H1 (cell line): ENCODE data around the gene PRKCSH. TPM values are rescaled to one million over a fixed set of nuclear protein-coding genes. Genes with fewer than 3 reads are reported as not detected.

ENCODE experiments used
- CTCF ChIA-PET: fragments of 300-600 bp; sonication (Branson Sonifier 250); formaldehyde crosslinking; loops from one replicate; lab custom pipeline; 2021; ENCODE audit not compliant: partially characterized antibody; lab: Charles Lee
- POLR2A ChIA-PET: fragments of 300-600 bp; sonication (Branson Sonifier 250); formaldehyde crosslinking; loops from one replicate; lab custom pipeline; 2021; ENCODE audit warnings: inconsistent platforms; ENCODE audit not compliant: partially characterized antibody; lab: Charles Lee
- DNase-seq, 2 experiments: peaks; one replicate each; pipeline versions ENCODE4 v3.0.0 to v3.0.0-alpha.2; 2010 to 2022; ENCODE audit warnings: low spot score in 2 of 2, low read depth in 1 of 2, mixed read lengths in 1 of 2
- FAIRE-seq: peaks from 2 replicates; lab custom pipeline; 2011; peaks lifted over from hg19 to GRCh38; lab: Jason Lieb, UNC
- H2AFZ ChIP-seq: 2 replicates; pipeline ENCODE4 v1.8.1; 2012; ENCODE audit warnings: low read length, inconsistent platforms
- H2AK5ac ChIP-seq: 2 replicates; pipeline ENCODE4 v1.6.1; 2013; ENCODE audit warnings: low read depth, low read length
- H2BK120ac ChIP-seq: replicated peaks from 2 replicates; pipeline ENCODE3; 2013; ENCODE audit warnings: low read depth, low read length, inconsistent platforms
- H2BK12ac ChIP-seq: 2 replicates; pipeline ENCODE4 v1.6.1; 2013; ENCODE audit warnings: low read depth, low read length
- H2BK15ac ChIP-seq: 2 replicates; pipeline ENCODE4 v1.6.1; 2013; ENCODE audit warnings: low read length
- H2BK20ac ChIP-seq: 2 replicates; pipeline ENCODE4 v1.6.1; 2013; ENCODE audit warnings: low read length
- H2BK5ac ChIP-seq: 2 replicates; pipeline ENCODE4 v1.6.1; 2013; ENCODE audit warnings: low read depth, low read length
- H3K14ac ChIP-seq: 2 replicates; pipeline ENCODE4 v1.6.1; 2013; ENCODE audit warnings: inconsistent platforms; ENCODE audit not compliant: insufficient read length
- H3K18ac ChIP-seq: 2 replicates; pipeline ENCODE4 v1.6.1; 2013; ENCODE audit warnings: low read length; ENCODE audit errors: extremely low read depth
- H3K23ac ChIP-seq: 2 replicates; pipeline ENCODE4 v1.6.1; 2013; ENCODE audit warnings: inconsistent platforms; ENCODE audit not compliant: insufficient read length
- H3K23me2 ChIP-seq: 2 replicates; pipeline ENCODE4 v1.6.1; 2013; ENCODE audit warnings: low read depth, low read length
- H3K27ac ChIP-seq: 2 replicates; pipeline ENCODE4 v1.6.1; 2011; ENCODE audit warnings: low read depth, low read length, inconsistent platforms
- H3K27me3 ChIP-seq, 4 experiments: replicated peaks in 1 of 4; 1 replicate in 1 of 4; 2 replicates in 3 of 4; pipeline versions ENCODE4 v1.6.1 to v1.8.1; 2011 to 2013; ENCODE audit warnings: low read length in 3 of 4, mild to moderate bottlenecking in 3 of 4, inconsistent platforms in 2 of 4, mixed read lengths in 2 of 4, moderate library complexity in 1 of 4; ENCODE audit not compliant: control insufficient read depth in 3 of 4, insufficient read depth in 3 of 4; ENCODE audit errors: extremely low read depth in 1 of 4
- H3K36me3 ChIP-seq, 4 experiments: 2 replicates each; pipeline versions ENCODE4 v1.6.1 to v1.8.1; 2011 to 2013; ENCODE audit warnings: mild to moderate bottlenecking in 4 of 4, low read length in 3 of 4, moderate library complexity in 2 of 4, control low read depth in 1 of 4, inconsistent platforms in 1 of 4; ENCODE audit not compliant: insufficient read depth in 4 of 4, control insufficient read depth in 2 of 4
- H3K4ac ChIP-seq: replicated peaks from 2 replicates; pipeline ENCODE3; 2013; ENCODE audit warnings: low read length, low read depth, mixed read lengths, inconsistent platforms; ENCODE audit not compliant: insufficient read length
- H3K4me1 ChIP-seq, 4 experiments: replicated peaks in 1 of 4; 1 replicate in 1 of 4; 2 replicates in 3 of 4; pipeline versions ENCODE4 v1.6.1 to v1.8.1; 2011 to 2013; ENCODE audit warnings: low read length in 3 of 4, inconsistent platforms in 2 of 4, mixed read lengths in 1 of 4; ENCODE audit not compliant: insufficient read depth in 4 of 4, control insufficient read depth in 3 of 4
- H3K4me2 ChIP-seq, 2 experiments: 2 replicates each; pipeline versions ENCODE4 v1.6.1 to v1.8.1; 2011 to 2013; ENCODE audit warnings: low read depth in 2 of 2, low read length in 2 of 2, control low read depth in 1 of 2, inconsistent platforms in 1 of 2, mild to moderate bottlenecking in 1 of 2; ENCODE audit not compliant: insufficient read depth in 1 of 2
- H3K4me3 ChIP-seq, 4 experiments: fragments of 200-600, 300-600 bp in 1 of 4; sonication (generic), shearing (Covaris generic), sonication (Bioruptor Twin) in 1 of 4; 2 replicates each; pipeline versions ENCODE4 v1.5.1 to v1.8.1; 2011 to 2016; ENCODE audit warnings: low read length in 4 of 4, low read depth in 3 of 4, control low read depth in 2 of 4, inconsistent platforms in 2 of 4, mild to moderate bottlenecking in 2 of 4, mixed read lengths in 1 of 4, moderate library complexity in 1 of 4; ENCODE audit not compliant: insufficient read depth in 2 of 4; ENCODE audit errors: extremely low read depth in 1 of 4
- H3K56ac ChIP-seq: replicated peaks from 2 replicates; pipeline ENCODE3; 2013; ENCODE audit warnings: low read depth, mild to moderate bottlenecking, mixed read lengths, low read length, inconsistent platforms; ENCODE audit not compliant: insufficient read length
- H3K79me1 ChIP-seq: 2 replicates; pipeline ENCODE4 v1.6.1; 2013; ENCODE audit warnings: low read depth, low read length, control low read depth
- H3K79me2 ChIP-seq, 2 experiments: 2 replicates each; pipeline versions ENCODE4 v1.6.1 to v1.8.1; 2012 to 2013; ENCODE audit warnings: low read length in 2 of 2, mild to moderate bottlenecking in 2 of 2, inconsistent platforms in 1 of 2; ENCODE audit not compliant: insufficient read depth in 2 of 2, control insufficient read depth in 1 of 2
- H3K9ac ChIP-seq, 4 experiments: replicated peaks in 1 of 4; 1 replicate in 1 of 4; 2 replicates in 3 of 4; pipeline versions ENCODE4 v1.6.1 to v1.8.1; 2011 to 2013; ENCODE audit warnings: low read depth in 3 of 4, low read length in 3 of 4, control low read depth in 2 of 4, mild to moderate bottlenecking in 2 of 4, moderate library complexity in 2 of 4, inconsistent platforms in 1 of 4; ENCODE audit errors: extremely low read depth in 1 of 4
- H3K9me3 ChIP-seq, 2 experiments: 2 replicates each; pipeline versions ENCODE4 v1.6.1 to v1.8.1; 2012 to 2013; ENCODE audit warnings: mild to moderate bottlenecking in 2 of 2, moderate library complexity in 2 of 2, control low read depth in 1 of 2, inconsistent platforms in 1 of 2, low read depth in 1 of 2, low read length in 1 of 2, mixed read lengths in 1 of 2; ENCODE audit not compliant: insufficient read depth in 2 of 2
- H4K20me1 ChIP-seq, 2 experiments: replicated peaks in 1 of 2; 2 replicates each; pipeline versions ENCODE3 to v1.8.1; 2011 to 2013; ENCODE audit warnings: inconsistent platforms in 2 of 2, low read length in 2 of 2, mild to moderate bottlenecking in 1 of 2; ENCODE audit not compliant: insufficient read depth in 2 of 2, control insufficient read depth in 1 of 2
- H4K5ac ChIP-seq: 2 replicates; pipeline ENCODE4 v1.6.1; 2013; ENCODE audit warnings: low read length, low read depth, mixed read lengths, inconsistent platforms; ENCODE audit not compliant: insufficient read length
- H4K8ac ChIP-seq: 2 replicates; pipeline ENCODE4 v1.8.0; 2013; ENCODE audit warnings: mild to moderate bottlenecking, moderate library complexity, low read length, inconsistent platforms; ENCODE audit not compliant: insufficient read depth; ENCODE audit errors: extremely low read depth
- H4K91ac ChIP-seq: replicated peaks from 2 replicates; pipeline ENCODE3; 2013; ENCODE audit warnings: low read length, mixed read lengths, inconsistent platforms; ENCODE audit not compliant: insufficient read length
- CBX5 ChIP-seq: fragments of 300-800, 300-1000 bp; sonication (generic); IDR thresholded peaks from 2 replicates; pipeline ENCODE4 v1.7.1; 2016; ENCODE audit warnings: antibody characterized with exemption, low read length, low read depth
- JUN ChIP-seq: IDR thresholded peaks from 2 replicates; pipeline ENCODE4 v1.6.1; 2011; ENCODE audit warnings: low read depth, mild to moderate bottlenecking, improper control_type of control experiment, low read length
- KDM4A ChIP-seq: IDR thresholded peaks from one replicate; pipeline ENCODE4 v1.7.1; 2012; ENCODE audit warnings: low read depth, mild to moderate bottlenecking, moderate library complexity, low read length, inconsistent platforms; ENCODE audit not compliant: severe bottlenecking
- MAFK ChIP-seq: IDR thresholded peaks from 2 replicates; pipeline ENCODE4 v1.6.1; 2012; ENCODE audit warnings: low read depth, mild to moderate bottlenecking, improper control_type of control experiment, low read length
- POU5F1 ChIP-seq: IDR thresholded peaks from 2 replicates; pipeline ENCODE4 v1.6.1; 2011; ENCODE audit warnings: low read depth, mild to moderate bottlenecking, low read length, moderate library complexity
- RAD21 ChIP-seq, 2 experiments: IDR thresholded peaks in 1 of 2; conservative IDR thresholded peaks in 1 of 2; 2 replicates each; pipeline ENCODE4 v1.6.1; 2011; ENCODE audit warnings: low read depth in 2 of 2, low read length in 2 of 2, improper control_type of control experiment in 1 of 2, inconsistent platforms in 1 of 2, mild to moderate bottlenecking in 1 of 2, moderate library complexity in 1 of 2
- RBBP5 ChIP-seq: IDR thresholded peaks from 2 replicates; pipeline ENCODE4 v1.7.1; 2012; ENCODE audit warnings: low read depth, mild to moderate bottlenecking, inconsistent platforms, low read length, moderate library complexity, borderline replicate concordance
- RNF2 ChIP-seq: fragments of 200-900, 300-1000 bp; sonication (generic); IDR thresholded peaks from 2 replicates; pipeline ENCODE4 v1.7.1; 2016; ENCODE audit warnings: borderline replicate concordance, low read depth, mild to moderate bottlenecking, antibody characterized with exemption, low read length; ENCODE audit not compliant: poor library complexity, severe bottlenecking; ENCODE audit errors: missing control alignments
- TCF12 ChIP-seq: IDR thresholded peaks from 2 replicates; pipeline ENCODE4 v1.6.1; 2011; ENCODE audit warnings: low read depth, mild to moderate bottlenecking, low read length
- YY1 ChIP-seq: IDR thresholded peaks from 2 replicates; pipeline ENCODE4 v1.6.1; 2011; ENCODE audit warnings: low read depth, mild to moderate bottlenecking, low read length
- WGBS, 2 experiments: shearing (Covaris generic) in 1 of 2; methylation state at CpG; one replicate each; pipeline versions ENCODE4 v1.1.6 to v1.1.7; 2013 to 2015; ENCODE audit warnings: low lambda C conversion rate in 2 of 2, mixed read lengths in 2 of 2, inconsistent platforms in 1 of 2, low coverage in 1 of 2, missing lambda C conversion rate in 1 of 2; ENCODE audit not compliant: insufficient replicate concordance in 2 of 2, insufficient coverage in 1 of 2, insufficient read length in 1 of 2; ENCODE audit errors: extremely low coverage in 1 of 2, missing lambda C conversion rate in 1 of 2; 5-methylcytosine and 5-hydroxymethylcytosine counted together
- polyA plus RNA-seq, 7 experiments: library from polyadenylated mRNA; depleted of rRNA in 3 of 7; stranded (reverse) in 5 of 7; unstranded in 2 of 7; fragments of >200 nt in 5 of 7; fragments of 200-250 nt in 2 of 7; gene quantifications; 1 replicate in 5 of 7; 2 replicates in 1 of 7; 4 replicates in 1 of 7; pipeline versions ENCODE4 v1.2.1 to v1.2.3, GENCODE V29; 2011 to 2013; ENCODE audit warnings: missing spikeins in 2 of 7, mixed read lengths in 2 of 7
- total RNA-seq: library from RNA; stranded (reverse); fragmentation: NEBNext Ultra II Directional; extraction: Animal tissue kit (Norgen Biotek cat#: 25700); gene quantifications from 2 replicates; pipeline ENCODE4 v1.2.1, GENCODE V29; 2021

Gene PRKCSH
- total and polyA plus RNA-seq, 2 of the 8 experiments (the other 6 are each of a cell fraction or from before 2014, with no cell fraction given) = 97.2 to 337 TPM

GRCh38 chr19:11405846-11406643, 29.4 kb upstream of the PRKCSH start:
- no peak overlapping the region for H3K4ac ChIP-seq
- H3K23ac ChIP-seq = no peak overlapping the region
- H2AK5ac ChIP-seq = no peak overlapping the region
- H3K23me2 ChIP-seq = peaks cover 1% of the 10 kb centered on the region; the same call in 1 of the 2 replicates
- no peak overlapping the region for H4K91ac ChIP-seq
- 68% methylated on average over 21 of the region's 44 CpGs; no CpG with 5 or more reads in 1 of the 2 experiments for WGBS, 2 experiments
- FAIRE-seq (no peak), DNase-seq (peak in 1 of 2 experiments; percentile 87)
- no peak overlapping the region for H3K56ac ChIP-seq
- H3K4me3 ChIP-seq = peak overlapping the region in 1 of 4 experiments; percentile 47; a peak in 2 of 8 replicates
- H4K8ac ChIP-seq = peak overlapping the region; percentile 76; the same call in 1 of the 2 replicates
- H3K14ac ChIP-seq = no peak overlapping the region
- ChIA-PET POLR2A (interaction anchor here (0.6 to 3.9 kb wide), 18 partner anchors 10 to 175 kb away, joined by 3 to 22 read pairs (median 3); partner anchors contain the start of genes ELAVL3, EPOR and RGL3), CTCF (interaction anchor here (0.6 to 4.4 kb wide), 18 partner anchors 10 to 931 kb away, joined by 3 to 69 read pairs (median 8); partner anchors contain the start of genes EPOR, RGL3 and TSPAN16)
- no peaks in the 10 kb centered on the region for H3K27me3 ChIP-seq
- H3K36me3 ChIP-seq = peaks cover 0 to 22% (median 6%) of the 10 kb centered on the region in 4 experiments; a peak in 6 of 8 replicates
- H4K20me1 ChIP-seq = no peaks in the 10 kb centered on the region
- 0 out of 2 replicates have a peak overlapping the region, but pooled peaks have one; percentile 9 for H2BK12ac ChIP-seq
- no peak overlapping the region for H3K18ac ChIP-seq
- H3K9ac ChIP-seq = no peak overlapping the region
- peak overlapping the region; percentile 60; the same call in 1 of the 2 replicates for H2BK5ac ChIP-seq
- no peak overlapping the region for H2BK120ac ChIP-seq
- 0 out of 2 replicates have a peak overlapping the region, but pooled peaks have one; percentile 49 for H3K27ac ChIP-seq
- H3K4me2 ChIP-seq = peak overlapping the region; percentile 26 to 60
- peaks cover 0 to 6% (median under 1%) of the 10 kb centered on the region in 4 experiments; a peak in 4 of 7 replicates for H3K4me1 ChIP-seq
- no peak overlapping the region for H2AFZ ChIP-seq
- H4K5ac ChIP-seq = no peak overlapping the region
- H3K79me2 ChIP-seq = no peaks in the 10 kb centered on the region
- no peak overlapping the region for H2BK15ac ChIP-seq
- no peak overlapping the region for H2BK20ac ChIP-seq
- H3K79me1 ChIP-seq = no peaks in the 10 kb centered on the region
- H3K9me3 ChIP-seq = no peaks in the 10 kb centered on the region
- TF ChIP-seq KDM4A = no peak
- no peak for TF ChIP-seq RNF2
- TF ChIP-seq MAFK = no peak
- TF ChIP-seq YY1 = no peak
- no peak for TF ChIP-seq RBBP5
- TF ChIP-seq CBX5 = no peak
- no peak for TF ChIP-seq POU5F1
- TF ChIP-seq TCF12 = 0 out of 2 replicates have a peak, but pooled peaks have one; percentile 57
- no peak for TF ChIP-seq JUN
- TF ChIP-seq RAD21 (IDR thresholded peaks at IDR 0.05 in 1 of 2, conservative IDR thresholded peaks at IDR 0.05 in 1 of 2; ENCODE audit: low read depth in 2 of 2, low read length in 2 of 2) = peak; percentile 48 to 69; a peak in 3 of 4 replicates
